ENCODE measurements around the gene GNG13. TPM values are rescaled to one million over a fixed set of nuclear protein-coding genes. Genes with fewer than 3 reads are reported as not detected.
A peak's percentile ranks its signal among the peaks of the same experiment; 100 is the strongest.
"Not testable (repeated sequence)": the region's sequence is repeated elsewhere in the genome, so short reads cannot be mapped to it uniquely, and the experiment has no call there.

GNG13 gene
- polyA plus RNA-seq, 6 donors from 2014 or later = not detected

- no peaks in the 10 kb centered on the region for H3K36me3 Mint-ChIP-seq
- no peaks in the 10 kb centered on the region for H3K9me3 Mint-ChIP-seq
- ATAC-seq (ENCODE audit: low read depth in 2 of 2) = no peak
- H3K4me1 Mint-ChIP-seq = peaks cover 0 to 10% (median 6%) of the 10 kb centered on the region in 3 donors
- H3K4me3 Mint-ChIP-seq = no peak overlapping the region
- H3K27me3 Mint-ChIP-seq = peaks cover 0 to 10% (median 0%) of the 10 kb centered on the region in 3 donors
- no peak overlapping the region for H3K27ac Mint-ChIP-seq
- no peak for DNase-seq
These were observed 18.3 kb downstream of the GNG13 start for GRCh38 chr16:782258-782657.

GRCh38 chr16:781346-782010 lies 19.1 kb downstream of the GNG13 start:
- ATAC-seq (ENCODE audit: low read depth in 2 of 2) (no peak), DNase-seq (no peak)
- Mint-ChIP-seq H3K27me3 (peaks cover 0 to 14% (median 0%) of the 10 kb centered on the region in 3 donors), H3K4me1 (peaks cover 0 to 7% (median 6%) of the 10 kb centered on the region in 3 donors), H3K36me3 (no peaks in the 10 kb centered on the region), H3K9me3 (no peaks in the 10 kb centered on the region), H3K27ac (no peak overlapping the region), H3K4me3 (no peak overlapping the region)

- DNase-seq (no peak), ATAC-seq (ENCODE audit: low read depth in 2 of 2) (no peak)
- Mint-ChIP-seq H3K27me3 (peaks cover 0 to 16% (median 0%) of the 10 kb centered on the region in 3 donors), H3K36me3 (no peaks in the 10 kb centered on the region), H3K9me3 (no peaks in the 10 kb centered on the region), H3K4me3 (peak overlapping the region in 1 of 8 donors; percentile 41), H3K4me1 (peaks cover 0 to 7% (median 6%) of the 10 kb centered on the region in 3 donors), H3K27ac (no peak overlapping the region)
These were observed 20.2 kb downstream of the GNG13 start for GRCh38 chr16:780296-780695.

- no peak overlapping the region for H3K4me3 Mint-ChIP-seq
- ATAC-seq (ENCODE audit: low read depth in 2 of 2) (no peak), DNase-seq (no peak)
- no peaks in the 10 kb centered on the region for H3K36me3 Mint-ChIP-seq
- peaks cover 0 to 16% (median 0%) of the 10 kb centered on the region in 3 donors for H3K27me3 Mint-ChIP-seq
- peaks cover 0 to 3% (median 0%) of the 10 kb centered on the region in 3 donors for H3K4me1 Mint-ChIP-seq
- no peak overlapping the region for H3K27ac Mint-ChIP-seq
- H3K9me3 Mint-ChIP-seq = no peaks in the 10 kb centered on the region
These were observed 21.0 kb downstream of the GNG13 start for GRCh38 chr16:779561-779960.

GRCh38 chr16:778909-779527 lies 21.5 kb downstream of the GNG13 start:
- H3K9me3 Mint-ChIP-seq = no peaks in the 10 kb centered on the region
- no peak for DNase-seq
- peaks cover 0 to 3% (median 0%) of the 10 kb centered on the region in 3 donors for H3K4me1 Mint-ChIP-seq
- H3K27ac Mint-ChIP-seq = no peak overlapping the region
- H3K36me3 Mint-ChIP-seq = no peaks in the 10 kb centered on the region
- no peak for ATAC-seq (ENCODE audit: low read depth in 2 of 2)
- no peak overlapping the region for H3K4me3 Mint-ChIP-seq
- H3K27me3 Mint-ChIP-seq = peaks cover 0 to 16% (median 0%) of the 10 kb centered on the region in 3 donors

- no peak for ATAC-seq (ENCODE audit: low read depth in 2 of 2)
- Mint-ChIP-seq H3K27ac (no peak overlapping the region), H3K27me3 (peaks cover 0 to 16% (median 0%) of the 10 kb centered on the region in 3 donors), H3K9me3 (no peaks in the 10 kb centered on the region), H3K36me3 (no peaks in the 10 kb centered on the region), H3K4me1 (peaks cover 0 to 3% (median 0%) of the 10 kb centered on the region in 3 donors), H3K4me3 (no peak overlapping the region)
- DNase-seq = no peak
These were observed 22.1 kb downstream of the GNG13 start for GRCh38 chr16:778447-778846.

- Mint-ChIP-seq H3K36me3 (no peaks in the 10 kb centered on the region), H3K4me1 (peaks cover 0 to 3% (median 0%) of the 10 kb centered on the region in 3 donors), H3K4me3 (no peak overlapping the region), H3K27me3 (peaks cover 0 to 16% (median 0%) of the 10 kb centered on the region in 3 donors), H3K27ac (peak overlapping the region in 1 of 6 donors; percentile 73), H3K9me3 (no peaks in the 10 kb centered on the region)
- DNase-seq = no peak
- ATAC-seq (ENCODE audit: low read depth in 2 of 2) = no peak
These were observed 22.7 kb downstream of the GNG13 start for GRCh38 chr16:777826-778225.

- no peaks in the 10 kb centered on the region for H3K9me3 Mint-ChIP-seq
- no peaks in the 10 kb centered on the region for H3K36me3 Mint-ChIP-seq
- peaks cover 0 to 16% (median 0%) of the 10 kb centered on the region in 3 donors for H3K27me3 Mint-ChIP-seq
- DNase-seq (no peak), ATAC-seq (ENCODE audit: low read depth in 2 of 2) (no peak)
- no peak overlapping the region for H3K4me3 Mint-ChIP-seq
- H3K27ac Mint-ChIP-seq = no peak overlapping the region
- H3K4me1 Mint-ChIP-seq = peaks cover 0 to 3% (median 0%) of the 10 kb centered on the region in 3 donors
These were observed 23.7 kb downstream of the GNG13 start for GRCh38 chr16:776824-777223.

- not testable (repeated sequence) for DNase-seq; H3K27ac Mint-ChIP-seq; ATAC-seq (ENCODE audit: low read depth in 2 of 2); H3K9me3 Mint-ChIP-seq; H3K4me3 Mint-ChIP-seq; H3K4me1 Mint-ChIP-seq; H3K36me3 Mint-ChIP-seq
- peaks cover 0 to 16% (median 0%) of the 10 kb centered on the region in 3 donors for H3K27me3 Mint-ChIP-seq
These were observed 24.2 kb downstream of the GNG13 start for GRCh38 chr16:776298-776697.

GRCh38 chr16:775236-775796 lies 25.2 kb downstream of the GNG13 start:
- no peaks in the 10 kb centered on the region for H3K9me3 Mint-ChIP-seq
- no peak overlapping the region for H3K4me3 Mint-ChIP-seq
- H3K36me3 Mint-ChIP-seq = no peaks in the 10 kb centered on the region
- no peak overlapping the region for H3K27ac Mint-ChIP-seq
- H3K27me3 Mint-ChIP-seq = peaks cover 0 to 11% (median 0%) of the 10 kb centered on the region in 3 donors
- no peak for ATAC-seq (ENCODE audit: low read depth in 2 of 2)
- H3K4me1 Mint-ChIP-seq = peaks cover 0 to 3% (median 0%) of the 10 kb centered on the region in 3 donors
- no peak for DNase-seq

GRCh38 chr16:774086-775001 lies 26.2 kb downstream of the GNG13 start:
- peaks cover 0 to 5% (median 0%) of the 10 kb centered on the region in 3 donors for H3K27me3 Mint-ChIP-seq
- peaks cover 0 to 3% (median 0%) of the 10 kb centered on the region in 3 donors for H3K4me1 Mint-ChIP-seq
- no peaks in the 10 kb centered on the region for H3K9me3 Mint-ChIP-seq
- no peak overlapping the region for H3K4me3 Mint-ChIP-seq
- no peak for ATAC-seq (ENCODE audit: low read depth in 2 of 2)
- H3K27ac Mint-ChIP-seq = no peak overlapping the region
- H3K36me3 Mint-ChIP-seq = no peaks in the 10 kb centered on the region
- no peak for DNase-seq

- no peaks in the 10 kb centered on the region for H3K9me3 Mint-ChIP-seq
- no peak overlapping the region for H3K27ac Mint-ChIP-seq
- H3K27me3 Mint-ChIP-seq = peaks cover 0 to 5% (median 0%) of the 10 kb centered on the region in 3 donors
- no peak for ATAC-seq (ENCODE audit: low read depth in 2 of 2)
- peaks cover 0 to 3% (median 0%) of the 10 kb centered on the region in 3 donors for H3K4me1 Mint-ChIP-seq
- DNase-seq = no peak
- no peak overlapping the region for H3K4me3 Mint-ChIP-seq
- H3K36me3 Mint-ChIP-seq = no peaks in the 10 kb centered on the region
These were observed 27.6 kb downstream of the GNG13 start for GRCh38 chr16:772959-773358.

GRCh38 chr16:770411-770810 lies 30.1 kb downstream of the GNG13 start:
- H3K36me3 Mint-ChIP-seq = no peaks in the 10 kb centered on the region

More at GRCh38 chr16:770411-770810, 30.1 kb downstream of the GNG13 start:
- DNase-seq = no peak
- H3K27me3 Mint-ChIP-seq = no peaks in the 10 kb centered on the region
- H3K9me3 Mint-ChIP-seq = no peaks in the 10 kb centered on the region
- ATAC-seq (ENCODE audit: low read depth in 2 of 2) = no peak
- no peaks in the 10 kb centered on the region for H3K4me1 Mint-ChIP-seq
- H3K27ac Mint-ChIP-seq = no peak overlapping the region
- H3K4me3 Mint-ChIP-seq = no peak overlapping the region
